Activated CD4-positive, alpha-beta T cell treated with anti-CD3 and anti-CD28 coated beads, Interleukin-2, amount 50 U/mL, for 16 hours (primary cell): ENCODE measurements around the gene MBNL2.

Experiments
- DNase-seq: peaks from one replicate; pipeline ENCODE4 v3.0.0-alpha.2; 2020

Gene MBNL2

GRCh38 chr13:97387485-97387839 is 165.3 kb downstream of the MBNL2 start:
- no peak for DNase-seq

GRCh38 chr13:97387890-97388289 is 165.8 kb downstream of the MBNL2 start:
- DNase-seq = no peak

GRCh38 chr13:97388373-97388772 is 166.2 kb downstream of the MBNL2 start:
- DNase-seq = no peak

- DNase-seq = no peak
Measured at GRCh38 chr13:97390941-97391600, 168.9 kb downstream of the MBNL2 start.

GRCh38 chr13:97392020-97392419 is 169.9 kb downstream of the MBNL2 start:
- DNase-seq = no peak

GRCh38 chr13:97394542-97394941 is 172.4 kb downstream of the MBNL2 start:
- no peak for DNase-seq

- DNase-seq = no peak
Measured at GRCh38 chr13:97395447-97396136, 173.5 kb downstream of the MBNL2 start.

GRCh38 chr13:97397267-97397666 is 175.1 kb downstream of the MBNL2 start:
- no peak for DNase-seq

- no peak for DNase-seq
Measured at GRCh38 chr13:97401421-97401820, 179.3 kb downstream of the MBNL2 start.

- no peak for DNase-seq
Measured at GRCh38 chr13:97403893-97404750, 182.0 kb downstream of the MBNL2 start.

GRCh38 chr13:97407540-97407939 is 185.4 kb downstream of the MBNL2 start:
- DNase-seq = no peak

GRCh38 chr13:97408938-97409337 is 186.8 kb downstream of the MBNL2 start:
- DNase-seq = no peak

- DNase-seq = no peak
Measured at GRCh38 chr13:97411984-97412383, 189.9 kb downstream of the MBNL2 start.

- no peak for DNase-seq
Measured at GRCh38 chr13:97413694-97414093, 191.6 kb downstream of the MBNL2 start.

- DNase-seq = no peak
Measured at GRCh38 chr13:97414392-97414791, 192.3 kb downstream of the MBNL2 start.

GRCh38 chr13:97417698-97418097 is 195.6 kb downstream of the MBNL2 start:
- no peak for DNase-seq

- DNase-seq = no peak
Measured at GRCh38 chr13:97422118-97423054, 200.3 kb downstream of the MBNL2 start.

GRCh38 chr13:97423300-97424045 is 201.3 kb downstream of the MBNL2 start:
- DNase-seq = no peak

GRCh38 chr13:97425590-97425989 is 203.5 kb downstream of the MBNL2 start:
- no peak for DNase-seq

GRCh38 chr13:97426695-97427094 is 204.6 kb downstream of the MBNL2 start:
- DNase-seq = no peak

- no peak for DNase-seq
Measured at GRCh38 chr13:97429681-97430081, 207.5 kb downstream of the MBNL2 start.

GRCh38 chr13:97430296-97430695 is 208.2 kb downstream of the MBNL2 start:
- DNase-seq = no peak
